HCT116 (cell line): Measurements from ENCODE around the gene AHNAK. TPM values are rescaled to one million over a fixed set of nuclear protein-coding genes. Genes with fewer than 3 reads are reported as not detected.
A peak's percentile ranks its signal among the peaks of the same experiment; 100 is the strongest.

Source experiments
- ATAC-seq: fragments of 200-7000 bp; cut with Tn5 transposase; 2 replicates; pipeline ENCODE4 v1.9.1; 2020; ENCODE audit warnings: mild to moderate bottlenecking, moderate library complexity
- BruUV-seq: library from RNA; stranded (reverse); fragments of 400-500 nt; replicated peaks from 2 replicates; lab custom pipeline; 2021; lab: Mats Ljungman, UMichigan
- CTCF ChIA-PET: fragments of 300-600 bp; sonication (Branson Sonifier 250); formaldehyde crosslinking; loops from one replicate; lab custom pipeline; 2021; ENCODE audit warnings: antibody characterized with exemption; lab: Charles Lee
- POLR2A ChIA-PET: fragments of 300-600, 350-600 bp; sonication (Branson Sonifier 250); formaldehyde crosslinking; loops from one replicate; lab custom pipeline; 2021; ENCODE audit warnings: antibody characterized with exemption; lab: Charles Lee
- RAD21 ChIA-PET, 2 experiments: fragments of 300-600 bp; sonication (Branson Sonifier 250); formaldehyde crosslinking; loops; one replicate each; lab custom pipeline; 2023; ENCODE audit warnings: low total read pairs in 2 of 2; ENCODE audit not compliant: uncharacterized antibody in 2 of 2, unreplicated experiment in 2 of 2, low non-redundant PET in 1 of 2; lab: Charles Lee
- DNase-seq: peaks from one replicate; pipeline ENCODE4 v3.0.0-alpha.2; 2010; ENCODE audit warnings: low read depth, low spot score
- H2AFZ ChIP-seq: fragments of 200-600 bp; shearing (Covaris generic), sonication (generic); 2 replicates; pipeline ENCODE4 v1.6.1; 2017; ENCODE audit warnings: low read depth, mixed run types, mixed read lengths, antibody characterized with exemption, low read length; ENCODE audit not compliant: poor library complexity, severe bottlenecking
- H3K27ac ChIP-seq: 2 replicates; pipeline ENCODE4 v1.5.1; 2012; ENCODE audit warnings: low read depth, low read length
- H3K27me3 ChIP-seq: fragments of 200-600 bp; sonication (generic); 2 replicates; pipeline ENCODE4 v1.6.1; 2016; ENCODE audit warnings: mixed run types, low read length, mixed read lengths; ENCODE audit not compliant: insufficient read depth
- H3K36me3 ChIP-seq, 2 experiments: fragments of 200-500 bp in 1 of 2; fragments of 200-600 bp in 1 of 2; sonication (Bioruptor generic) in 1 of 2; sonication (generic) in 1 of 2; 2 replicates each; pipeline versions ENCODE4 v1.5.1 to v1.6.1; 2014 to 2016; ENCODE audit warnings: low read length in 2 of 2, inconsistent platforms in 1 of 2, mixed read lengths in 1 of 2, mixed run types in 1 of 2; ENCODE audit not compliant: insufficient read depth in 2 of 2, control insufficient read depth in 1 of 2
- H3K4me1 ChIP-seq, 2 experiments: fragments of 200-600 bp in 1 of 2; sonication (generic) in 1 of 2; 2 replicates each; pipeline versions ENCODE4 v1.5.1 to v1.6.1; 2012 to 2017; ENCODE audit warnings: low read length in 2 of 2, inconsistent platforms in 1 of 2, mild to moderate bottlenecking in 1 of 2, mixed read lengths in 1 of 2, mixed run types in 1 of 2, moderate library complexity in 1 of 2; ENCODE audit not compliant: insufficient read depth in 2 of 2, control insufficient read depth in 1 of 2
- H3K4me2 ChIP-seq: fragments of 200-600 bp; sonication (generic); 2 replicates; pipeline ENCODE4 v1.6.1; 2017; ENCODE audit warnings: mixed run types, low read length, mixed read lengths
- H3K4me3 ChIP-seq, 2 experiments: fragments of 200-600 bp in 1 of 2; sonication (generic) in 1 of 2; replicated peaks in 1 of 2; 2 replicates each; pipeline ENCODE4 v1.5.1; 2011 to 2016; ENCODE audit warnings: low read length in 2 of 2, control low read depth in 1 of 2, low read depth in 1 of 2, mild to moderate bottlenecking in 1 of 2, mixed read lengths in 1 of 2, mixed run types in 1 of 2
- H3K79me2 ChIP-seq: fragments of 200-600 bp; sonication (generic); 2 replicates; pipeline ENCODE4 v1.6.1; 2017; ENCODE audit warnings: mild to moderate bottlenecking, mixed run types, low read length, moderate library complexity, mixed read lengths; ENCODE audit not compliant: insufficient read depth
- H3K9ac ChIP-seq: fragments of 200-600 bp; sonication (generic); 2 replicates; pipeline ENCODE4 v1.6.1; 2016; ENCODE audit warnings: low read length, mixed read lengths
- H3K9me2 ChIP-seq: fragments of 200-600 bp; sonication (generic), shearing (Covaris generic); 2 replicates; pipeline ENCODE4 v1.6.1; 2017; ENCODE audit warnings: mixed run types, mild to moderate bottlenecking, moderate library complexity; ENCODE audit not compliant: insufficient read depth
- H3K9me3 ChIP-seq, 2 experiments: fragments of 200-500 bp in 1 of 2; fragments of 200-600 bp in 1 of 2; sonication (Bioruptor generic) in 1 of 2; sonication (generic) in 1 of 2; 2 replicates each; pipeline ENCODE4 v1.6.1; 2014 to 2017; ENCODE audit warnings: low read length in 2 of 2, mixed read lengths in 2 of 2, inconsistent platforms in 1 of 2, low read depth in 1 of 2, mild to moderate bottlenecking in 1 of 2, mixed run types in 1 of 2, moderate library complexity in 1 of 2; ENCODE audit not compliant: control insufficient read depth in 1 of 2, insufficient read depth in 1 of 2
- H4K20me1 ChIP-seq: fragments of 200-600 bp; sonication (generic), shearing (Covaris generic); 2 replicates; pipeline ENCODE4 v1.6.1; 2017; ENCODE audit warnings: mixed run types, mild to moderate bottlenecking, moderate library complexity; ENCODE audit not compliant: insufficient read depth
- RAD21 ChIP-seq: IDR thresholded peaks from 2 replicates; pipeline ENCODE4 v1.6.1; 2012; ENCODE audit warnings: low read depth, mild to moderate bottlenecking
- SP1 ChIP-seq: IDR thresholded peaks from 2 replicates; pipeline ENCODE4 v1.6.1; 2012; ENCODE audit warnings: low read depth
- ZNF274 ChIP-seq: fragments of 200-500 bp; sonication (Bioruptor generic); IDR thresholded peaks from 2 replicates; pipeline ENCODE4 v1.6.1; 2014; ENCODE audit warnings: mild to moderate bottlenecking, low read depth, low read length, inconsistent platforms
- intact Hi-C: fragments of 100-400 bp; cut with micrococcal nuclease; formaldehyde crosslinking; loops from 2 replicates; pipeline ENCODE4 v1.10.0; 2022
- total RNA-seq: library from RNA; stranded (reverse); gene quantifications from one replicate; pipeline ENCODE4 v1.2.1, GENCODE V29; 2021; ENCODE audit not compliant: unreplicated experiment
- TF ChIP-seq, protein P1 (sequence below): IDR thresholded peaks from 2 replicates; pipeline ENCODE4 v1.6.1; 2012; ENCODE audit warnings: low read depth
- TF ChIP-seq, protein P2 (sequence below), 3 experiments: fragments of 200-600 bp in 1 of 3; sonication (generic) in 1 of 3; IDR thresholded peaks in 2 of 3; conservative IDR thresholded peaks in 1 of 3; 2 replicates each; pipeline ENCODE4 v1.5.1; 2012 to 2017; ENCODE audit warnings: low read depth in 2 of 3, low read length in 2 of 3, antibody characterized with exemption in 1 of 3, borderline replicate concordance in 1 of 3, control low read depth in 1 of 3, mild to moderate bottlenecking in 1 of 3, mixed read lengths in 1 of 3, mixed run types in 1 of 3, moderate library complexity in 1 of 3; ENCODE audit not compliant: insufficient read depth in 1 of 3
- TF ChIP-seq, protein P3 (sequence below): IDR thresholded peaks from 2 replicates; pipeline ENCODE4 v1.6.1; 2012

The AHNAK gene
- total RNA-seq, 1 experiment from 2014 or later = 239 TPM

DNA sequence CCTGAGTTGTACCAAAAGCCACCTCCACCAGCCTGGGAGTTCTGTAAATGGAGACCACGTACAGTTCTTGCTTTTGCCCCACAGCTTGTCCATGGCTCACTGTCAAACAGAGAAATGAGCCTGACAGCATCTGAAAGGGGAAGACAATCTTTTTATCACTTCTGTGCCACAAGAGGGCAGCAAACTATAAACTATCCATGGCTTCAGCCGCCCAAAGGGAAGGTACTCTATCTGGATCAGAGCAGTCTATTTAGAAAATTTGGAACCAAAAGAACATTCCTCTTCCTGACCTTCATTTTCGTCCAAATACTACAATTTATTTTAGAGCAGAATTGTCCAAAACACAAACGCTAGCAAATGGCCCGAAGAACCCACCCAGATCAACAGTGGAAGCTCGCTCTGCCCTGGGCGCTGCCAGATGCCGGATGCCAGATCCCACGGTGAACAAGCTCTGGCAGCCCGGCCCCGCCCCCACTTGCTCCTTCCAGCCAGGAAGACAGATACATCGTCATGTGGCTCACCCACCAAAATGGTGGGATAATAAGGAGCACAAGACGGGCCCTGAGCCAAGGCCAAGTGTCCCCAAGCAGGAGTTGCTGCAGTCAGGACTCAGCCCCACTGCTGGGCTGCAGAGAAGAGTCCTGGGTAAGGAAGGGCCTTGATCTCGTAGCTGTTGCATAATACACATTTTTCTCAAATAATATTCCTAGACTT, 151.6 kb downstream of the AHNAK start:
- no peaks in the 10 kb centered on the region for H4K20me1 ChIP-seq
- H3K4me1 ChIP-seq = peaks cover 9 to 21% of the 10 kb centered on the region in 2 experiments; a peak in 3 of 4 replicates
- H3K36me3 ChIP-seq = no peaks in the 10 kb centered on the region
- H3K4me2 ChIP-seq = peak overlapping the region; percentile 58
- POLR2A ChIA-PET = interaction anchor here (0.6 to 2.4 kb wide), 9 partner anchors 148 to 446 kb away, joined by 3 to 19 read pairs (median 4); partner anchors contain the start of genes AHNAK, C11orf98, CSKMT and LBHD1
- H3K9me3 ChIP-seq = no peaks in the 10 kb centered on the region
- RAD21 ChIA-PET = interaction anchor here (0.6 to 2.0 kb wide), 7 partner anchors 144 to 373 kb away, joined by 3 to 13 read pairs (median 4); partner anchors contain the start of genes TUT1 (in 1 of the 2) and ZBTB3 (in 1 of the 2)
- 0 out of 2 replicates have a peak overlapping the region, but pooled peaks have one; percentile 1 for H3K9ac ChIP-seq
- intact Hi-C loops = loop anchor here (1.0 to 5.0 kb wide), 2 partner anchors 161 to 297 kb away; no protein-coding TSS in a partner anchor
- H3K27me3 ChIP-seq = no peaks in the 10 kb centered on the region
- BruUV-seq = no TSS peak
- H3K9me2 ChIP-seq = no peaks in the 10 kb centered on the region
- DNase-seq (peak; percentile 61), ATAC-seq (peak; percentile 82)
- no peak overlapping the region for H3K27ac ChIP-seq
- TF ChIP-seq SP1 (no peak), ZNF274 (no peak), RAD21 (peak; percentile 95)
- TF ChIP-seq, protein P1, sequence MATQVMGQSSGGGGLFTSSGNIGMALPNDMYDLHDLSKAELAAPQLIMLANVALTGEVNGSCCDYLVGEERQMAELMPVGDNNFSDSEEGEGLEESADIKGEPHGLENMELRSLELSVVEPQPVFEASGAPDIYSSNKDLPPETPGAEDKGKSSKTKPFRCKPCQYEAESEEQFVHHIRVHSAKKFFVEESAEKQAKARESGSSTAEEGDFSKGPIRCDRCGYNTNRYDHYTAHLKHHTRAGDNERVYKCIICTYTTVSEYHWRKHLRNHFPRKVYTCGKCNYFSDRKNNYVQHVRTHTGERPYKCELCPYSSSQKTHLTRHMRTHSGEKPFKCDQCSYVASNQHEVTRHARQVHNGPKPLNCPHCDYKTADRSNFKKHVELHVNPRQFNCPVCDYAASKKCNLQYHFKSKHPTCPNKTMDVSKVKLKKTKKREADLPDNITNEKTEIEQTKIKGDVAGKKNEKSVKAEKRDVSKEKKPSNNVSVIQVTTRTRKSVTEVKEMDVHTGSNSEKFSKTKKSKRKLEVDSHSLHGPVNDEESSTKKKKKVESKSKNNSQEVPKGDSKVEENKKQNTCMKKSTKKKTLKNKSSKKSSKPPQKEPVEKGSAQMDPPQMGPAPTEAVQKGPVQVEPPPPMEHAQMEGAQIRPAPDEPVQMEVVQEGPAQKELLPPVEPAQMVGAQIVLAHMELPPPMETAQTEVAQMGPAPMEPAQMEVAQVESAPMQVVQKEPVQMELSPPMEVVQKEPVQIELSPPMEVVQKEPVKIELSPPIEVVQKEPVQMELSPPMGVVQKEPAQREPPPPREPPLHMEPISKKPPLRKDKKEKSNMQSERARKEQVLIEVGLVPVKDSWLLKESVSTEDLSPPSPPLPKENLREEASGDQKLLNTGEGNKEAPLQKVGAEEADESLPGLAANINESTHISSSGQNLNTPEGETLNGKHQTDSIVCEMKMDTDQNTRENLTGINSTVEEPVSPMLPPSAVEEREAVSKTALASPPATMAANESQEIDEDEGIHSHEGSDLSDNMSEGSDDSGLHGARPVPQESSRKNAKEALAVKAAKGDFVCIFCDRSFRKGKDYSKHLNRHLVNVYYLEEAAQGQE = no peak
- TF ChIP-seq, protein P2, sequence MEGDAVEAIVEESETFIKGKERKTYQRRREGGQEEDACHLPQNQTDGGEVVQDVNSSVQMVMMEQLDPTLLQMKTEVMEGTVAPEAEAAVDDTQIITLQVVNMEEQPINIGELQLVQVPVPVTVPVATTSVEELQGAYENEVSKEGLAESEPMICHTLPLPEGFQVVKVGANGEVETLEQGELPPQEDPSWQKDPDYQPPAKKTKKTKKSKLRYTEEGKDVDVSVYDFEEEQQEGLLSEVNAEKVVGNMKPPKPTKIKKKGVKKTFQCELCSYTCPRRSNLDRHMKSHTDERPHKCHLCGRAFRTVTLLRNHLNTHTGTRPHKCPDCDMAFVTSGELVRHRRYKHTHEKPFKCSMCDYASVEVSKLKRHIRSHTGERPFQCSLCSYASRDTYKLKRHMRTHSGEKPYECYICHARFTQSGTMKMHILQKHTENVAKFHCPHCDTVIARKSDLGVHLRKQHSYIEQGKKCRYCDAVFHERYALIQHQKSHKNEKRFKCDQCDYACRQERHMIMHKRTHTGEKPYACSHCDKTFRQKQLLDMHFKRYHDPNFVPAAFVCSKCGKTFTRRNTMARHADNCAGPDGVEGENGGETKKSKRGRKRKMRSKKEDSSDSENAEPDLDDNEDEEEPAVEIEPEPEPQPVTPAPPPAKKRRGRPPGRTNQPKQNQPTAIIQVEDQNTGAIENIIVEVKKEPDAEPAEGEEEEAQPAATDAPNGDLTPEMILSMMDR (IDR thresholded peaks at IDR 0.05 in 2 of 3, conservative IDR thresholded peaks at IDR 0.05 in 1 of 3; ENCODE audit: borderline replicate concordance in 1 of 3, insufficient read depth in 1 of 3, low read depth in 2 of 3, low read length in 2 of 3) = peak; percentile 58 to 85 (median 81)
- TF ChIP-seq, protein P3, sequence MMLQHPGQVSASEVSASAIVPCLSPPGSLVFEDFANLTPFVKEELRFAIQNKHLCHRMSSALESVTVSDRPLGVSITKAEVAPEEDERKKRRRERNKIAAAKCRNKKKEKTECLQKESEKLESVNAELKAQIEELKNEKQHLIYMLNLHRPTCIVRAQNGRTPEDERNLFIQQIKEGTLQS = no peak
- H3K79me2 ChIP-seq = no peaks in the 10 kb centered on the region
- H2AFZ ChIP-seq = peak overlapping the region; percentile 3
- CTCF ChIA-PET = interaction anchor here (0.6 to 4.2 kb wide), 35 partner anchors 9 to 445 kb away, joined by 3 to 47 read pairs (median 5); partner anchors contain the start of genes B3GAT3, HNRNPUL2, TMEM179B and TUT1
- no peak overlapping the region; a peak in 1 of 4 replicates for H3K4me3 ChIP-seq
